A549 (cell line): ENCODE data around the gene TRMT1L. TPM values are rescaled to one million over a fixed set of nuclear protein-coding genes. Genes with fewer than 3 reads are reported as not detected.

Experiments
- ATAC-seq, 2 experiments: fragments of 200-7000 bp in 1 of 2; fragments of >200 bp in 1 of 2; cut with Nextera tagmentation in 1 of 2; cut with Tn5 transposase in 1 of 2; 3 replicates each; pipeline versions ENCODE4 v1.8.0 to v1.9.1; 2018 to 2020; ENCODE audit warnings: mild to moderate bottlenecking in 1 of 2, moderate library complexity in 1 of 2
- CTCF ChIA-PET: fragments of 300-600 bp; sonication (Branson Sonifier 250); formaldehyde crosslinking; extraction: SDS; loops from one replicate; lab custom pipeline; 2021; ENCODE audit warnings: antibody characterized with exemption, inconsistent platforms; lab: Yijun Ruan, JAX
- POLR2A ChIA-PET: fragments of 350-600 bp; formaldehyde crosslinking; extraction: SDS; loops from one replicate; lab custom pipeline; 2021; ENCODE audit warnings: antibody characterized with exemption, inconsistent platforms; lab: Yijun Ruan, JAX
- DNase-seq, 2 experiments: peaks; one replicate each; pipeline versions ENCODE4 v3.0.0 to v3.0.0-alpha.2; 2011 to 2016; ENCODE audit warnings: low read depth in 1 of 2, low spot score in 1 of 2
- FAIRE-seq: peaks from 2 replicates; lab custom pipeline; 2011; peaks lifted over from hg19 to GRCh38; lab: Jason Lieb, UNC
- H3K27ac ChIP-seq, 2 experiments: fragments of >200 bp; sonication (Bioruptor Twin); formaldehyde crosslinking; 3 replicates each; pipeline ENCODE4 v1.5.1; 2016 to 2017
- H3K4me1 ChIP-seq: fragments of >200 bp; sonication (Bioruptor Twin); formaldehyde crosslinking; 3 replicates; pipeline ENCODE4 v1.6.1; 2016
- H3K4me2 ChIP-seq: fragments of >200 bp; sonication (Bioruptor Twin); formaldehyde crosslinking; 3 replicates; pipeline ENCODE4 v1.6.1; 2016
- H3K4me3 ChIP-seq: fragments of >200 bp; sonication (Bioruptor Twin); formaldehyde crosslinking; 3 replicates; pipeline ENCODE4 v1.5.1; 2016
- H3K9me3 ChIP-seq: fragments of >200 bp; sonication (Bioruptor Twin); formaldehyde crosslinking; 3 replicates; pipeline ENCODE4 v1.6.1; 2016
- CEBPB ChIP-seq, 2 experiments: fragments of >200 bp in 1 of 2; sonication (Bioruptor Twin) in 1 of 2; formaldehyde crosslinking in 1 of 2; IDR thresholded peaks; 2 replicates each; pipeline ENCODE4 v1.6.1; 2012 to 2016
- CHD2 ChIP-seq: fragments of 150-350 bp; IDR thresholded peaks from 2 replicates; pipeline ENCODE4 v1.6.1; 2014; ENCODE audit warnings: low read length; ENCODE audit not compliant: partially characterized antibody
- CHD4 ChIP-seq: fragments of 200-600 bp; sonication (generic); IDR thresholded peaks from 2 replicates; pipeline ENCODE4 v1.6.1; 2016; ENCODE audit warnings: antibody characterized with exemption, mild to moderate bottlenecking, borderline replicate concordance
- EHF ChIP-seq: fragments of 250-450 bp; sonication (Bioruptor Pico); IDR thresholded peaks from 2 replicates; pipeline ENCODE4 v1.5.0; 2020; ENCODE audit warnings: mild to moderate bottlenecking
- ESRRA ChIP-seq: fragments of 150-350 bp; IDR thresholded peaks from 2 replicates; pipeline ENCODE4 v1.6.1; 2014; ENCODE audit warnings: mild to moderate bottlenecking, low read length, borderline replicate concordance
- GATA3 ChIP-seq: IDR thresholded peaks from 2 replicates; pipeline ENCODE4 v1.6.1; 2012; ENCODE audit warnings: borderline replicate concordance
- HOXB13 ChIP-seq: fragments of 250-450 bp; sonication (Bioruptor Pico); IDR thresholded peaks from 2 replicates; pipeline ENCODE4 v1.5.0; 2020; ENCODE audit warnings: low read depth, mild to moderate bottlenecking, moderate library complexity
- JUN ChIP-seq, 2 experiments: fragments of >200 bp; sonication (Bioruptor Twin); formaldehyde crosslinking; IDR thresholded peaks; 2 replicates in 1 of 2; 3 replicates in 1 of 2; pipeline ENCODE4 v1.6.1; 2016 to 2017
- JUNB ChIP-seq: fragments of >200 bp; sonication (Bioruptor Twin); formaldehyde crosslinking; IDR thresholded peaks from 2 replicates; pipeline ENCODE4 v1.6.1; 2016
- MAFK ChIP-seq: fragments of 450-650 bp; IDR thresholded peaks from 2 replicates; pipeline ENCODE4 v1.6.1; 2014; ENCODE audit not compliant: partially characterized antibody
- MYC ChIP-seq: IDR thresholded peaks from 2 replicates; pipeline ENCODE4 v1.6.1; 2012; ENCODE audit warnings: mild to moderate bottlenecking, inconsistent platforms, low read length, improper control_type of control experiment, borderline replicate concordance
- POLR2AphosphoS2 ChIP-seq: conservative IDR thresholded peaks from 2 replicates; pipeline ENCODE4 v1.6.1; 2012; ENCODE audit warnings: low read length, improper control_type of control experiment, inconsistent platforms
- RARB ChIP-seq: fragments of 250-450 bp; sonication (Bioruptor Pico); IDR thresholded peaks from 2 replicates; pipeline ENCODE4 v1.8.0; 2021; ENCODE audit warnings: mild to moderate bottlenecking, moderate library complexity
- TP53 ChIP-seq: fragments of 250-450 bp; sonication (Bioruptor Pico); IDR thresholded peaks from 2 replicates; pipeline ENCODE4 v1.5.0; 2021; ENCODE audit warnings: mild to moderate bottlenecking, moderate library complexity
- ZC3H11A ChIP-seq: fragments of 450-650 bp; IDR thresholded peaks from 2 replicates; pipeline ENCODE4 v1.6.1; 2014; ENCODE audit warnings: antibody characterized with exemption, mild to moderate bottlenecking
- WGBS: methylation state at CpG from one replicate; pipeline ENCODE4 v1.1.6; 2017; ENCODE audit errors: missing lambda C conversion rate; 5-methylcytosine and 5-hydroxymethylcytosine counted together
- polyA plus RNA-seq, 4 experiments: library from polyadenylated mRNA; depleted of rRNA in 3 of 4; stranded (reverse); fragments of >200 nt; fragmentation: RNase III in 1 of 4; extraction: RNeasy Plus Mini Kit Qiagen cat#74134 plus additional on column Dnase treatment in 1 of 4; gene quantifications; 2 replicates in 3 of 4; 3 replicates in 1 of 4; pipeline ENCODE4 v1.2.3, GENCODE V29; 2011 to 2017
- TF ChIP-seq, protein P1 (sequence below): IDR thresholded peaks from 2 replicates; pipeline ENCODE4 v1.6.1; 2012
- TF ChIP-seq, protein P2 (sequence below): fragments of 250-450 bp; sonication (Bioruptor Pico); IDR thresholded peaks from 2 replicates; pipeline ENCODE4 v1.5.0; 2021; ENCODE audit warnings: mild to moderate bottlenecking, moderate library complexity, borderline replicate concordance
- TF ChIP-seq, protein P3 (sequence below): fragments of >200 bp; sonication (Bioruptor Twin); formaldehyde crosslinking; IDR thresholded peaks from 2 replicates; pipeline ENCODE4 v1.6.1; 2016
- TF ChIP-seq, protein P4 (sequence below): fragments of >200 bp; sonication (Bioruptor Twin); formaldehyde crosslinking; IDR thresholded peaks from 3 replicates; pipeline ENCODE4 v1.6.1; 2016
- TF ChIP-seq, protein P5 (sequence below): fragments of >200 bp; sonication (Bioruptor Twin); formaldehyde crosslinking; IDR thresholded peaks from 3 replicates; pipeline ENCODE4 v1.5.1; 2016

Gene TRMT1L
- polyA plus RNA-seq, 2 of the 4 experiments (the other 2 are of a cell fraction): 17.3 to 45.1 TPM

DNA sequence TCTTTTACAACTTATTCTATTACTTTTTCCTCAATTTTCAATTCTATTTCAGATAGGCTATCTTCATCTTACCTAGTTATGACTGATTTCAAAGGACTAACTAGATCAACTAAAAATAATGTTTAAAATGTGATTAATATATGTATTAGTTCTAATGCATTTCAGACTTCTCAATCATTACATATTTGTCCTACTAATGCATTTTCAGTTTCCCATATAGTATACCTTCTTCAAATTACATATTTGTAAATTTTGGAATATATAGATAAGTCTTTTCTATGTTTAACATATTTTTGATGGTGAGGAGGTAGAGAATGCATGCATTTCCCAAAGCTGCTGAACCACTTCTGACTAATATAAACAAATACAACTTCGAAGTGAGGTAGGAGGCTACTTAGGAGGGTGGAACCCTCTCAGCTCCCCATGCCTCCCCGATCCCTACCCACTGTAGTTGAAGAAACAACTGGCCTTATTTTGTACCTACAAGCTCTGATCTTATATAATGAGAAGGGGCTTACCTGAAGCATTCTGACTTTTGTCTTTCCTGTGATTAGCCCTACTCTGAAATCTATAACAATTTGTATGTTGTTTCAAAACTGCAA, 1.7 kb downstream of the TRMT1L start:
- ChIA-PET POLR2A (no interaction called here), CTCF (interaction anchor here (1.6 kb wide), 1 partner anchor 22 kb away, joined by 3 read pairs; no protein-coding TSS in a partner anchor)
- no peaks in the 10 kb centered on the region for H3K9me3 ChIP-seq
- 40% methylated on average over 2 of the region's 2 CpGs for WGBS
- no peak for TF ChIP-seq ESRRA
- TF ChIP-seq, protein P1, sequence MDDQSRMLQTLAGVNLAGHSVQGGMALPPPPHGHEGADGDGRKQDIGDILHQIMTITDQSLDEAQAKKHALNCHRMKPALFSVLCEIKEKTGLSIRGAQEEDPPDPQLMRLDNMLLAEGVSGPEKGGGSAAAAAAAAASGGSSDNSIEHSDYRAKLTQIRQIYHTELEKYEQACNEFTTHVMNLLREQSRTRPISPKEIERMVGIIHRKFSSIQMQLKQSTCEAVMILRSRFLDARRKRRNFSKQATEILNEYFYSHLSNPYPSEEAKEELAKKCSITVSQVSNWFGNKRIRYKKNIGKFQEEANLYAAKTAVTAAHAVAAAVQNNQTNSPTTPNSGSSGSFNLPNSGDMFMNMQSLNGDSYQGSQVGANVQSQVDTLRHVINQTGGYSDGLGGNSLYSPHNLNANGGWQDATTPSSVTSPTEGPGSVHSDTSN: no peak
- no peak for TF ChIP-seq CHD2
- TF ChIP-seq, protein P2, sequence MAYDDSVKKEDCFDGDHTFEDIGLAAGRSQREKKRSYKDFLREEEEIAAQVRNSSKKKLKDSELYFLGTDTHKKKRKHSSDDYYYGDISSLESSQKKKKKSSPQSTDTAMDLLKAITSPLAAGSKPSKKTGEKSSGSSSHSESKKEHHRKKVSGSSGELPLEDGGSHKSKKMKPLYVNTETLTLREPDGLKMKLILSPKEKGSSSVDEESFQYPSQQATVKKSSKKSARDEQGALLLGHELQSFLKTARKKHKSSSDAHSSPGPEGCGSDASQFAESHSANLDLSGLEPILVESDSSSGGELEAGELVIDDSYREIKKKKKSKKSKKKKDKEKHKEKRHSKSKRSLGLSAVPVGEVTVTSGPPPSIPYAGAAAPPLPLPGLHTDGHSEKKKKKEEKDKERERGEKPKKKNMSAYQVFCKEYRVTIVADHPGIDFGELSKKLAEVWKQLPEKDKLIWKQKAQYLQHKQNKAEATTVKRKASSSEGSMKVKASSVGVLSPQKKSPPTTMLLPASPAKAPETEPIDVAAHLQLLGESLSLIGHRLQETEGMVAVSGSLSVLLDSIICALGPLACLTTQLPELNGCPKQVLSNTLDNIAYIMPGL (CRISPR knock-in tag): no peak
- no peak for TF ChIP-seq JUNB
- TF ChIP-seq MAFK: no peak
- ATAC-seq (no peak), DNase-seq (no peak), FAIRE-seq (no peak)
- H3K27ac ChIP-seq: no peak overlapping the region
- H3K4me1 ChIP-seq: peaks cover 26% of the 10 kb centered on the region
- no peak overlapping the region; the same call in 2 of the 3 replicates for H3K4me3 ChIP-seq
- H3K4me2 ChIP-seq: peak overlapping the region; percentile 92

DNA sequence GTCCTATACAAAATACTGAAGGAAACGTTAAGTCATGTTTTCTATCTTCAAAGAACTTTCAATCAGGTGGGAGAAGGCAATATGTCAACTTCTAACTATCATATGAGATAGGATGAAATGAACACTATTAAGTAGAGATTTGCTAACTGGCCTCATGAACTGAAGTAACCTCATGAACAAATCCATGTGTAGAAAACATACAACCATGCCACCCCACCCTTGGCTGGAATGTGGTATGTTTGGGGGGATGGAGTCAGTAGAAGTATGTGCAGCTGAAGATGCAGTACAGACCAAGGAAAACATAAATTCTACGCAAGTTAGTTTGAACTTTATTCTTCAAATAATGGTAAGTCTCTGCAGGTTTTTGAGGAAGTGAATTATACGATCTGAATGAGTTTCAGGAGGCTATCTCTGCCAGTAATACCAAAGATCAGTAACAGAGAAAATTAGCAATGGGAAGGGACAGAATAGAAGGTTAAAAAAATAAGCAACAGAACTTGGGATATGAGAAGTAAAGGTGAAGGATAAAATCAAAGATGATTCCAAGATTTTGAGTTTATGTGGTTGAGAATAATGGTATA, 4.5 kb downstream of the TRMT1L start:
- Histone ChIP-seq H3K4me2 (no peak overlapping the region), H3K4me3 (no peak overlapping the region), H3K4me1 (peaks cover 20% of the 10 kb centered on the region), H3K27ac (no peak overlapping the region), H3K9me3 (no peaks in the 10 kb centered on the region)
- 84% methylated on average over 3 of the region's 3 CpGs for WGBS
- FAIRE-seq: peak; percentile 46
- DNase-seq: no peak
- ChIA-PET POLR2A (no interaction called here), CTCF (interaction anchor here (0.6 to 1.5 kb wide), 2 partner anchors 529 to 551 kb away, joined by 3 to 4 read pairs; no protein-coding TSS in a partner anchor)
- ATAC-seq: no peak
- TF ChIP-seq GATA3: no peak
- no peak for TF ChIP-seq POLR2AphosphoS2
- TF ChIP-seq, protein P2 (CRISPR knock-in tag): no peak

DNA sequence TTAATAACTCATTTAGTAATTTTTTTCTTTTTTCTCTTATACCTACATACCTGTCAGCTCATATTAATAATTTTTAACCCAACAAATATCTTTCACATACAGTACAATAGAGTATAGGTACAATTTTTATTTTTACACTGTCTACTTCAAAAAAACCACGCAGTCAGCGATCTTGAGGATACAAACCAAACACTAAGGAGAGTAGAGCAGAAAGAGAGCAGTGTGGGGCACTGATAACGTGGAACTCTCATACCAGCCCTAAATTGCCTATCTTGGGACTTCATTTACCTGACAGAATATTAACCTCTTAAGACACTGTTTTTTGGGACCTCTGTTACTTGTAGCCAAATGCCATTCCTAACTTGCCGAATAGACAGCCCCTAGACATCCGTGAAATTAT, 5.5 kb downstream of the TRMT1L start:
- peak; percentile 48 for TF ChIP-seq MAFK
- TF ChIP-seq, protein P3, sequence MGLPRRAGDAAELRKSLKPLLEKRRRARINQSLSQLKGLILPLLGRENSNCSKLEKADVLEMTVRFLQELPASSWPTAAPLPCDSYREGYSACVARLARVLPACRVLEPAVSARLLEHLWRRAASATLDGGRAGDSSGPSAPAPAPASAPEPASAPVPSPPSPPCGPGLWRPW: no peak
- DNase-seq (no peak), FAIRE-seq (no peak), ATAC-seq (no peak)
- CTCF ChIA-PET: no interaction called here
- WGBS: 92% methylated on average over 5 of the region's 5 CpGs
- no peak overlapping the region for H3K4me2 ChIP-seq
- peaks cover 20% of the 10 kb centered on the region for H3K4me1 ChIP-seq
- H3K9me3 ChIP-seq: no peaks in the 10 kb centered on the region
- H3K4me3 ChIP-seq: no peak overlapping the region
- H3K27ac ChIP-seq: no peak overlapping the region
- POLR2A ChIA-PET: no interaction called here

DNA sequence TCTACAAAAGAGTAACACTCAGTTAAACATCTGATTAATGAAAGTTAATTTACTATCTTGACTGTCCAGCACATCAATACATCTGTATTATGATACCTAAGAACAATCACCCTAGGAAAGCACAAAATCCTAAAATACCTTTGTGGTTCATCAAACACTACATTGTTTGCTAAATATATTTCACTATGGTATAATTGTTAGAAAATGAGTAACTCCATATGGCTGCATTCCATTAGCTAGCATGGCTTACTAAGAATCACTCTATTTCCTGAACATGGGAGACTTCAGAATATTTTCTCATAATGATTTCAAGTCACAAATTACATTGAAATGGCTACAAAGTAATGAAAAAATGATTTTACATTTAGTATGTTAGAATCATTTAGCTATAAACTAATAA, 12.5 kb downstream of the TRMT1L start:
- H3K9me3 ChIP-seq: no peaks in the 10 kb centered on the region
- no peak for DNase-seq
- ChIA-PET CTCF (interaction anchor here (1.9 kb wide), 1 partner anchor 26 kb away, joined by 5 read pairs; no protein-coding TSS in a partner anchor), POLR2A (no interaction called here)
- ATAC-seq: no peak
- H3K4me3 ChIP-seq: no peak overlapping the region
- H3K27ac ChIP-seq: no peak overlapping the region
- H3K4me2 ChIP-seq: no peak overlapping the region
- no peaks in the 10 kb centered on the region for H3K4me1 ChIP-seq
- TF ChIP-seq MAFK (no peak), CEBPB (IDR thresholded peaks at IDR 0.05) (no peak), HOXB13 (CRISPR knock-in tag) (no peak), MYC (no peak), CHD4 (no peak), TP53 (no peak), CHD2 (no peak), ZC3H11A (no peak), RARB (no peak), EHF (no peak), JUN (IDR thresholded peaks at IDR 0.05) (no peak)
- TF ChIP-seq, protein P3: no peak
- TF ChIP-seq, protein P4, sequence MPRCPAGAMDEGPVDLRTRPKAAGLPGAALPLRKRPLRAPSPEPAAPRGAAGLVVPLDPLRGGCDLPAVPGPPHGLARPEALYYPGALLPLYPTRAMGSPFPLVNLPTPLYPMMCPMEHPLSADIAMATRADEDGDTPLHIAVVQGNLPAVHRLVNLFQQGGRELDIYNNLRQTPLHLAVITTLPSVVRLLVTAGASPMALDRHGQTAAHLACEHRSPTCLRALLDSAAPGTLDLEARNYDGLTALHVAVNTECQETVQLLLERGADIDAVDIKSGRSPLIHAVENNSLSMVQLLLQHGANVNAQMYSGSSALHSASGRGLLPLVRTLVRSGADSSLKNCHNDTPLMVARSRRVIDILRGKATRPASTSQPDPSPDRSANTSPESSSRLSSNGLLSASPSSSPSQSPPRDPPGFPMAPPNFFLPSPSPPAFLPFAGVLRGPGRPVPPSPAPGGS: no peak
- TF ChIP-seq, protein P5, sequence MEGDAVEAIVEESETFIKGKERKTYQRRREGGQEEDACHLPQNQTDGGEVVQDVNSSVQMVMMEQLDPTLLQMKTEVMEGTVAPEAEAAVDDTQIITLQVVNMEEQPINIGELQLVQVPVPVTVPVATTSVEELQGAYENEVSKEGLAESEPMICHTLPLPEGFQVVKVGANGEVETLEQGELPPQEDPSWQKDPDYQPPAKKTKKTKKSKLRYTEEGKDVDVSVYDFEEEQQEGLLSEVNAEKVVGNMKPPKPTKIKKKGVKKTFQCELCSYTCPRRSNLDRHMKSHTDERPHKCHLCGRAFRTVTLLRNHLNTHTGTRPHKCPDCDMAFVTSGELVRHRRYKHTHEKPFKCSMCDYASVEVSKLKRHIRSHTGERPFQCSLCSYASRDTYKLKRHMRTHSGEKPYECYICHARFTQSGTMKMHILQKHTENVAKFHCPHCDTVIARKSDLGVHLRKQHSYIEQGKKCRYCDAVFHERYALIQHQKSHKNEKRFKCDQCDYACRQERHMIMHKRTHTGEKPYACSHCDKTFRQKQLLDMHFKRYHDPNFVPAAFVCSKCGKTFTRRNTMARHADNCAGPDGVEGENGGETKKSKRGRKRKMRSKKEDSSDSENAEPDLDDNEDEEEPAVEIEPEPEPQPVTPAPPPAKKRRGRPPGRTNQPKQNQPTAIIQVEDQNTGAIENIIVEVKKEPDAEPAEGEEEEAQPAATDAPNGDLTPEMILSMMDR: no peak
- no peak for FAIRE-seq
